HG02938 (cell line): ENCODE measurements around the gene CHN2.

Experiments
- ATAC-seq: cut with Tn5 transposase; IDR thresholded peaks from one replicate; pipeline ENCODE4 v1.9.1; 2021; ENCODE audit warnings: mild to moderate bottlenecking, moderate library complexity; ENCODE audit not compliant: unreplicated experiment

The CHN2 gene

GRCh38 chr7:29302666-29303395 lies 108.3 kb downstream of the CHN2 start:
- no peak for ATAC-seq

- no peak for ATAC-seq
These were observed 110.2 kb downstream of the CHN2 start for GRCh38 chr7:29304756-29305155.

- no peak for ATAC-seq
These were observed 111.9 kb downstream of the CHN2 start for GRCh38 chr7:29306319-29306991.

- ATAC-seq = no peak
These were observed 113.8 kb downstream of the CHN2 start for GRCh38 chr7:29308424-29308823.

GRCh38 chr7:29309041-29309854 lies 114.7 kb downstream of the CHN2 start:
- no peak for ATAC-seq

- no peak for ATAC-seq
These were observed 116.0 kb downstream of the CHN2 start for GRCh38 chr7:29310625-29311024.

- ATAC-seq = no peak
These were observed 116.7 kb downstream of the CHN2 start for GRCh38 chr7:29311314-29311713.

- no peak for ATAC-seq
These were observed 119.6 kb downstream of the CHN2 start for GRCh38 chr7:29314148-29314547.

GRCh38 chr7:29315122-29315891 lies 120.7 kb downstream of the CHN2 start:
- no peak for ATAC-seq

GRCh38 chr7:29315892-29316270 lies 121.3 kb downstream of the CHN2 start:
- ATAC-seq = no peak

- no peak for ATAC-seq
These were observed 122.4 kb downstream of the CHN2 start for GRCh38 chr7:29316926-29317325.

GRCh38 chr7:29318853-29319718 lies 124.5 kb downstream of the CHN2 start:
- ATAC-seq = no peak

GRCh38 chr7:29319719-29320521 lies 125.3 kb downstream of the CHN2 start:
- no peak for ATAC-seq

GRCh38 chr7:29320577-29320976 lies 126.0 kb downstream of the CHN2 start:
- no peak for ATAC-seq

GRCh38 chr7:29322023-29322712 lies 127.6 kb downstream of the CHN2 start:
- no peak for ATAC-seq

GRCh38 chr7:29325476-29325875 lies 130.9 kb downstream of the CHN2 start:
- no peak for ATAC-seq

- ATAC-seq = no peak
These were observed 132.3 kb downstream of the CHN2 start for GRCh38 chr7:29326864-29327263.

GRCh38 chr7:29327455-29327854 lies 132.9 kb downstream of the CHN2 start:
- no peak for ATAC-seq

- no peak for ATAC-seq
These were observed 133.5 kb downstream of the CHN2 start for GRCh38 chr7:29328045-29328444.
